Adipose tissue (tissue), 3 donors: ENCODE measurements around the gene SYS1. TPM values are rescaled to one million over a fixed set of nuclear protein-coding genes. Genes with fewer than 3 reads are reported as not detected.

Experiments
- H3K27ac ChIP-seq: one replicate; pipeline ENCODE4 v1.5.1; 2013; ENCODE audit warnings: low read depth, low read length
- WGBS, 3 donors: extraction: QIAGEN DNeasy Blood & Tissue Kit; methylation state at CpG; one replicate each; pipeline ENCODE4 v1.1.7; 2013; 5-methylcytosine and 5-hydroxymethylcytosine counted together
- polyA plus RNA-seq, 3 donors: library from polyadenylated mRNA; stranded (reverse); fragments of 200-250 nt; gene quantifications; one replicate each; pipeline ENCODE4 v1.2.3, GENCODE V29; 2013
- donor health status: healthy with polysubstance abuse.
- donor health status: Bipolar disorder and iron deficiency.
- donor health status: healthy.

The SYS1 gene
- polyA plus RNA-seq, 3 donors = 13.2 to 29.5 (median 21.6) TPM

DNA sequence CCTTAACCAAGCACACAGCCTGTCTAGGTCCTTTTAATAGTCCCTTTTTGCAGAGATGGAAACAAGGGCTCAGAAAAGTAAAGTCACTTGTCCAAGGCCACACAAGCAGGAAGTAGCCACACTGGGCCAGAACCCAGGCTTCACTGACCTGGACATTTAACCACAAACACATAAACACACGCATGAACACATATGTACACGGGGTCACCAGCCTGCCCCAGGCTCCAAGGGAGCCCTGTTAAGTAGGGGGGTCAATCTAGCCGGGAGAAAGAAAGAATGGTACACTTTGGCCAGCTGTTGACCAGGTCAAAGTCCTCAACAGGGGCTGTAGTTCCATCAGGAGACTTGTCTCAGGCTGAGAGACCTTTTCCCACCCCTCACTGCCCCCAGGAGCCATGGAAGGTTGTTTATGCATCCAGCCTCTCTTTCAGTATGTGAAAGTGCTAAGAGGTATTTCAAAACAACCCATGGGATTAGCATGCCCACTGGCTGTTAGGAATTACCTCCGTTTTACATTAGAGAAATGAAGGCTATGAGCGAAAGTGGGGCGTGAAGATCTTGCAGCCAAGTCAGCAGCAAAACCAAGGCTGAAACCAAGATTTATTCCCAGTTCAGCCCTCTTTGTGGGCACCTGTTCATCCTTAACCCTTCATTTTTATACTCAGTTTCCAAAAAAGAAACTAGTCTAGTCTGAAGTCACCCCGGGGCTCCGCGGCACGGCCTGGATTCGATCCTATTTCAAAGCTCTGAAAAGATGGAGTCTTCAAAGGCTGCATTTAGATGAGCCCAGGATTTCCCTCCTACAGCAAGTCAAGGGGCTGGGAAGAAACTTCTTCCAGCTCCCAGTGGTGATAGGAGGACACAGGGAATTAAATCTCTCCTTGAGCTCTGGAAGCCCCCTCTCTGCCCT lies 24.6 kb upstream of the SYS1 start:
- 73 to 88% (median 87%) methylated on average over 11 of the region's 11 CpGs for WGBS, 3 donors
- H3K27ac ChIP-seq = no peak overlapping the region

DNA sequence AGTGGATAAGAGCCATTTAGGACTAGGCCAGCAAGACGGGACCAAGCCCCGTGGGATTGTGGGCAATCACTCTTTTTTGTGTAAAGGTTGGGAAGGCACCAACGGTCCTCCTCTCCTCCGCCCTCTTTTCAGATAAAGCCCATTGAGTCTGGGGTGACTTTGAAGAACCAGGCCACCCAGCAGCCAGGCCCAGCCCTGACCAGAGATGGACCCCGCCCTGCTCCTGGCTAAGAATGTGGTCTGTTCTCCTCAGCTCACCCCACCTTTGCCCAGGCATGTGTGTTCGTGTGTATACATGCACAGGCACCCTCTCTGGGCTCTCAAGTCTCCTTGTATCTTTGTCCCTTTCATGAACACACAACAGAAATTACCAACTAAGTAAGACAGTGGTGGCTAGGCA lies 23.9 kb upstream of the SYS1 start:
- no peak overlapping the region for H3K27ac ChIP-seq
- 67 to 85% (median 78%) methylated on average over 6 of the region's 6 CpGs for WGBS, 3 donors

DNA sequence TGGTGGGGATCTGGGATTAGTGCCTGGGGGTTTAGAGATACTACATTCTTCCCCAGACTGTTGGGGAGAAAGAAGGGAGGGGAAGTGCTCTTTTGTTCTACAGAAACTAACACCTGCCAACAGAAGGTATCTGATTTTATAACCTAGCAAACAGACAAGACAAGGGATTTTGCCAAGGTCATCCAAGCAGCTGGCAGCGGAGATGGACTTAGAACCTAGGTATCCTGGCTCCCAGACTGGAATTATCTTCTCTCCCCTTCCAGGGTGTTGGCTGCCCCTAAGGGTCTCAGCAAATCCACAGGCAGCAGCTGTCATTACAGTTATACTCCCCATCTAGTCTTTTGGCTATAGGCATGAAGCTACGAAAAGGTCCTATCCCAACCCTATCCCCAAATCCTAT lies 23.2 kb upstream of the SYS1 start:
- WGBS, 3 donors = 58 to 97% (median 95%) methylated on average over 2 of the region's 2 CpGs
- no peak overlapping the region for H3K27ac ChIP-seq

DNA sequence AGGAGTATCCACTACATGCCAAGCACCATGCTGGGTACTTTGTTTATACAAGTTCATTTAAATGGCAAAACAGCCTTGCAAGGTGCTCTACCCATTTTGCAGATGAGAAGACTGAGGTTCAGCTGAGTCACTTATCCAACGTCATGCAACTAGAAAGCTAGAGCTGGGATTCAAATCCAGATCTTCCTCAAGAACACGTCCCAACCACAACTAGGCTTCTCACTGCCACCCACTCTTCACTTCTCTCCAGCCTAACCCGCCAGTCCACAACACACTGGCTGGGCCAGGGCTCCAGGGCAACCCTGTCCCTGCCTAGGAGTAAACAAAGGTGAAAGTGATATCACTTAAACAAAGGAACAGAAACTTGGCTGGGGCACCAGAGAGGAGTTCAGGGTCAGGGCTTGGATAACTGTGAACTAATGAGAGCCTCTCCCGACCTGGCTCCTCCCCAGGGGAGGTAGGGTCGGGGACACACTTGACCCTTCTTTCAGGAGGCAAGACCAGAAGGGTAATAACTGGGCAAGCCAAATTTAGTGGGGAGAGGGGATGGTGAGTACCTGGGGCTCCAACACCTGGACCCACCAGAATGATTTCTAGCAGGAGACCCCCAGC lies 22.6 kb upstream of the SYS1 start:
- no peak overlapping the region for H3K27ac ChIP-seq
- WGBS, 3 donors = 38 to 80% (median 73%) methylated on average over 5 of the region's 5 CpGs

DNA sequence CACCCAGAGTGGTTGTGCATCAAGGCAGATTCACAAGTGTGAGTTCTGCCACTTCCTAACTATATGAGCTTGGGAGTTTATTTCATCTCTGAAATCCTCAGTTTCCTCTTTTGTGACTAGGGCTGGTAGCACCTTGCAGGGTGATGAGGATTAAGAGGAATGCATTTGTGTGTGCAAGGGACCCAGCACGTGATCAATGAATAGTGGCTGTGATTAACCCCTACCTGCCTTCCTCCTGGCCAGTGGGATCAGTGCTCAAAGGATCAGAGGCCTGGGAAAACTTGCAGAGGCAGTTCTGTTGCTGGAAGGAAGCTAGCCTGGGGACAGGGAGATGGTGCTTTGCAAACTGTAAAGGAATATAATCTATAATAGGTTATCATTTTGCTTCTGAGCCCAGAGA lies 22.0 kb upstream of the SYS1 start:
- H3K27ac ChIP-seq = no peak overlapping the region
- WGBS, 3 donors = 21 to 79% (median 67%) methylated on average over 1 of the region's 1 CpG

DNA sequence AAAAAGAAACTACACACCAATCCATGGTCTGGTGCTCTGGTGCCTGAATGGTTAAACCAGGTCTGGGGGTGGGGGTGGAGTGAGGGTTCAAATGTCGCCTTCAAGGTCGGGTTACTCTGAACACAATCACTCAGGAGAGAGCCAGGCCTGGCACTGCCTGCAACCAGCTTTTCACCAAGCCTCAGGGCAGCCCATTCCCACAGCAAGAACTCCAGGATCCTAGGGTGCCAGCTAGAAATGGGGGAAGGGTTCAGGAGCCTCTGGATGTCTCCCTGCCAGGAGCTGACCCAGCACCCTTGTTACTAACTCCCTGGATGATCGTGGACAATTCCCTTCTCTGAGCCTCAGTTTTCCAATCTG lies 21.4 kb upstream of the SYS1 start:
- H3K27ac ChIP-seq = no peak overlapping the region
- WGBS, 3 donors = 22 to 63% (median 59%) methylated on average over 3 of the region's 3 CpGs

DNA sequence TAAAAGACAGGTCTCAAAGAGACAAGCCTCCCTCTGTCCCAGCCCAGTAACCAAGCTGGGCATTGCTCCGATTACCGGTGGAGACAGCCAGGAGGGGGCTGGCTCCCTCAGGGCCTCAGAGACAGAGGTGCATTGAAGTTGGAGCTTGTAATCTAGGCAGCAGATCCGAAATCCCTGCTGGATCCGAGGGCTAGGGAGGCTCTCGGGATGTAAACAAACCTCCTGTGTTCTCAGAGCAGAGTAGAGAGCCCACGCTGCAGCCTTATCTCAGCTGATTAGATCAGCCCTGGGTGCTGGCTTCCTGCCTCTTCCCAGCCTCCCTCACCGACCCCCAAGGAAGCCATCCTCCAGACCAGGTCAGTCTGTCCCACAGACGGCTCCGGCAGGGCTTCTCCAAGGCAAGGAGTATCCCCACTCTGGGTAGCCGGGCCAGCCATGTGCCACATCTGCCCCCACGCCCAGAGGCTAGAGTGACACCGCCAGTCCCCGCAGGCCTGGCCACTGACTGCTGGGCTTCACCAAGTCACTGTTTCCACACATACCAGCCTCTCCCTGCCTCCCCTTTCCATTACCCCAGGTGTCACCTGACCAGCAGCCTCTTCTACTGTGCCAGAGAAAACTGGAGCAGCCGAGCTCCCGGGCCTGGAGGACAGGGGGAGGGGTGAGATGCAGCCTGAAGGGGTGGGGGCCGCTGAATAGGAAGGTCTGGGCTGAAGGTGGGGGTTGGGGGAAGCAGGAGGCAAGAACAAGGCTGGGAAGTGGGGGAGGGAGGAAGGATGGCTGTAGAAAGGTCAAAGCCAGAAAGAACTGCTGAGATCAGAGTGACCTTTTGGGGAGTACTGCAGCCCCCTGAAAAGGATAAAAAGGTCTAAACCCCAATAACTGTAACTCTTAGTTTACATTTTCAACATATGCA lies 20.8 kb upstream of the SYS1 start:
- WGBS, 3 donors = 12 to 53% (median 45%) methylated on average over 15 to 16 of the region's 16 CpGs
- no peak overlapping the region for H3K27ac ChIP-seq

DNA sequence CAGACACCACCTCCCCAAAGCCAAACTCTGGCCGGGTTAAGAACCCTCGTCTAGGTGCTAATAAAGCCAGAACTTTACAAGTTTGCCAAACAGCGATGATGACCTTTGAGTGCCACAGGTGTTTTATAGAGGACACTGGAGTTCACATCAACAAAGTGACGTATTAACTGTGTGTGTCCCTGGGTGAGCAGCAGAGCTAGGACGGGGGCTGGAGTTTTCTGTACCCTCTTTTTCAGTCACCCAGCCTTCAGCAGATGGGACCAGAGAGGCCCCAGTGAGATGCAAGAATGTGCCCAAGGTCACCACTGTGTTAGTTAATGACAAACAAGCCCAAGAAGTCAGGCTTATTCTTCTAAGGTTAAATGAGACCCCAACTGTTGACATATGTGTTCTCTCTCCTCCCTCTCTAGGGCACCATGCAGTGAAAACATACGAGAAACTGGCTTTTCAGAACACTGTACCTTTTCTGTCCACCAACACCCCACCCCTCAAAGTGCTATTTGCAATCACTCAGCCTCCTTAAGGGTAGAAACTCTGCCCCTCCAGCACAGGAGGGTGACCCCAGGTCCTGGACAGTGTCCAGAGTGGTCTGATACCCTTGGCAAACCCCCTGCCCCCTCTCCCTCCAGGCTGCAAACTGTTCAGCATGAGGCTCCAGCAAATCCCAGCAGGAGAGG lies 20.0 kb upstream of the SYS1 start:
- H3K27ac ChIP-seq = no peak overlapping the region
- WGBS, 3 donors = 26 to 73% (median 72%) methylated on average over 6 of the region's 6 CpGs

DNA sequence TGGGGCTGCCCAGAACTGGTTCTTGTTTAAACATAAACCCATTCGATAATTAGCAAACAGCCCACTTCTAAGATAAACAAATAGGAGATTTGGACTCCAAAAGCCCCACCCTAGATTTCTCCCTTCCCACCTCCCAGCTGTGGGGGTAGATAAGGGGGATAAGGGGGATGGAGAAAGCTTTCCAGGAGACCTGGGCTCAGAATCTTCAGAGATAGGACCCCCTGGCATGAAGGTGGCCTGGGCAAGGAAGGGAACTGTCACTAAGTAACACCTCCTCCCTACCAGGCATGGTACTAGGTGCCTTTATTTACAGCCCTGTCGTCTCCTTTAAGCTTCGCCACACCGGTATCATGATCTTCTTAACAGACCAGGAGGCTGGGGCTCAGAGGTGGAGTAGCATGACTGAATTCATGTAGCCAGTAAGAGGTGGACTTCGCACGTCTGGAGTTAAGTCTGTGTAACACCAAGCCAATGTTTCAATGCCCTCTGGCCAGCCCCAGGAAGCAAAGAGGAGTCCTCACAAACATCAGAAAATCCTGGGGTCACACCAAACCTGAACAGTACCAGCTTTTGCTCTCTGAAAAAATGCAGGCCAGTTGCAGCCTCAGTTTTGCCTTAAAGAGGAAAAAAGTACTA lies 19.3 kb upstream of the SYS1 start:
- WGBS, 3 donors = 23 to 69% (median 66%) methylated on average over 6 of the region's 6 CpGs
- H3K27ac ChIP-seq = no peak overlapping the region

DNA sequence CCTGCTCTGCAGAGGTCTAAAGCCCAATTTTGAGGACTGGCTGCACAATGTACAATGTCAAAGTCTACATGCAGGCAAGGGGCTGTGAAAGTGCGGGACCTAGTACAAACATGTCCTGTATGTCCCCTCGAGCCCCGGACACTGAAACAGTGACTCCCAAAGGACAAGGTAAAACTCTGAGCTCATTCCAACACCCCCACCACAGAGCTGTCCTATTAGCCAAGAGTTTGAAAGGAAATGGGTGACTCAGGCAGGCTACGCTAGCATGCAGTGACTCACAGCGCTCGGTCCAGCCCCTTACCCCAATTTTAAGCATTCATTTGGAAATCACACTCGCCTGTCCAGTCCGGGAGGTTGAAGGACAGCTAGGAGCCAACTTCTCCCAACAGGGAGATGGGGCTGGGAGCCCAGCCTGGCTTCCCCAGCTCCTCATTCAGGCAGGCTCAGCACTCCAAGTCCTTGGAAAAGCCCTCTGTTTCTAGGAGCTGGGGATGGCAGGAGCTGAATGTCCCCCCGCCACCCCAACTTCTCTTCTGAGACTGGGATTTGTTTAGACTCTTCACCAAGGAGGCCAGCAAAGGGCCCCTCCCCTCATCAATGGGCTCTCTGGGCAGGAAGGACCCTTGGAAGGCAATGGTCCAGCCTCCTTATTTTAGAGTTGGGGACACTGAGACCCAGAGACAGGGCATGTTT lies 18.6 kb upstream of the SYS1 start:
- no peak overlapping the region for H3K27ac ChIP-seq
- 19 to 42% (median 27%) methylated on average over 9 of the region's 9 CpGs for WGBS, 3 donors

DNA sequence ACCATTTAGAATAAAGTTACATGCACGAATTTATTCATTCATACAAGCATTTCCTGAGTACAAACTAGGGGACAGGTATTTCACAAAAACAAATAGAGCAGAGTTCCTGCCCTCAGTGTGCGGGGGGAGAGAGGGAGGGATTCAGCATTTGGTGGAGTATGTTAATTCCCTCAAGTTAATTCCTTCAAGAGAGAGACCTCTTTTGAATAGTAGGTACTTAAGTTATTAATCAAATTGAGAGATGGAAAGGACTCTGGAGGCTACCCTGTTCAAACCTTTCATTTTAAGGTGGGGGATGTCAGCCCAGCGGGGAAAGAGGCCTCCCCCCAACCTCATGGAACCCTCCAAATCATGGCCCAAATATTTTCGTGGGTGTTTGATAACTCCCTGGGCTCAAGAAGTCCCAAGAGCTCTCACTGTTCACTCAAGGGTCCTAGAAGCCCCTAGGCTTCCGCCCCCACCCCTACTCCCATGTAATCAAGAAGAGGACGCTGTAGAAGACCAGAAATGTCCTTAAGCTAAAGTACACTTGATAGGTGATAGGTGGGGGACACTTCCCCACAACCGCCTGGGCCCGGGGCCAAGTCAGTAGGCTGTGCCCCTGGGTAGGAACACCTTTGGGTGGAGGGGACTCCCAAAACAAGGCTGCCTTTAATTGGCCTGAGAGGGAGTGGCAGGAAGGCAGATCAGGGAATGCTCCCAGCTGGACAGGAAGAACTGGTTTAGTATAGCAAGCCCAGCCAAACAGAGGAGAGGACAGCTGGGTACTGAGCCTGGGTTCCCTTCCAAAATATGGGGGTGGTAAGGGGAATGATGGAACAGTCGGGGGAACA lies 17.6 kb upstream of the SYS1 start:
- H3K27ac ChIP-seq = no peak overlapping the region
- 28 to 73% (median 63%) methylated on average over 9 of the region's 9 CpGs for WGBS, 3 donors

DNA sequence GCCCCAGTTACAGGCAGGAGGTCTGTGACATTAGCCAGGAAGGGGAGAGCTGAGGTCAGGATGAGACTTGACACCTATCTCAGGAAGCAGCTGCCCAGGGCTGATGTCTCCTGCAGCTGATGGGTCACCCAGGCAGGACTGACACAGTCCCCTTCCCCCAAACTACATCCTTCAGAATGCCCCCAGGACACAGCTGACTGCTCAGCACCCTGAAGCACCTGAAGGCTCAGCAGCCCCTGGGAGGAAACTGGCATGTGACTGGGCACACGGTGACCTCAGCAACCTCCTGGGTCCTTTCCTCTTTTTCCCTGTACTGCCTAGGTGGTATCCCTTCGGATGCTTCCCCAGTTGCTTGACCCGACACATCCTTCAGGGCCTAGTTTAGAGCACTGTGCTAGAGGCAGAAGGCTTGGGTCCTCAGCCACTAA lies 16.7 kb upstream of the SYS1 start:
- H3K27ac ChIP-seq = no peak overlapping the region

DNA sequence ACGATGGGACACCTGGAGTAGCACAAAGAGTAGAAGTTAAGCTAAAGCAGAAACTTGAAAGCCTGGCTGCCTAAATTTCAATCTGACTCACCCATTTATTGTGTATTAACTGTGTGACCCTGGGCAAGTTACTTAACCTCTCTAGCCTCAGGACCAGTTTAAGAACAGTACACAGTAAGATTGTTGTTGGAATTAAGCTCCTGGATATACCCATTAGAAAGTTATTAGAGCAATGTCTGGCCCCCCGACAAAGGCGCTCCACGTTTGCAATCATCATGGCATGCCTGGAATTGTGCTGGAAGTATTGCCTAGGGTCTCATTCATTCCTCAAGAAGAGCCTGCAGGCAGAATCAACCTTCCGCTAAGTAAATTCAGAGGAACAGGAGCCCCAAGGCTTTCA lies 16.1 kb upstream of the SYS1 start:
- 31 to 78% (median 74%) methylated on average over 5 of the region's 5 CpGs for WGBS, 3 donors
- H3K27ac ChIP-seq = no peak overlapping the region

More for the DNA sequence above, 16.7 kb upstream of the SYS1 start:
- 20 to 68% (median 67%) methylated on average over 3 of the region's 3 CpGs for WGBS, 3 donors

DNA sequence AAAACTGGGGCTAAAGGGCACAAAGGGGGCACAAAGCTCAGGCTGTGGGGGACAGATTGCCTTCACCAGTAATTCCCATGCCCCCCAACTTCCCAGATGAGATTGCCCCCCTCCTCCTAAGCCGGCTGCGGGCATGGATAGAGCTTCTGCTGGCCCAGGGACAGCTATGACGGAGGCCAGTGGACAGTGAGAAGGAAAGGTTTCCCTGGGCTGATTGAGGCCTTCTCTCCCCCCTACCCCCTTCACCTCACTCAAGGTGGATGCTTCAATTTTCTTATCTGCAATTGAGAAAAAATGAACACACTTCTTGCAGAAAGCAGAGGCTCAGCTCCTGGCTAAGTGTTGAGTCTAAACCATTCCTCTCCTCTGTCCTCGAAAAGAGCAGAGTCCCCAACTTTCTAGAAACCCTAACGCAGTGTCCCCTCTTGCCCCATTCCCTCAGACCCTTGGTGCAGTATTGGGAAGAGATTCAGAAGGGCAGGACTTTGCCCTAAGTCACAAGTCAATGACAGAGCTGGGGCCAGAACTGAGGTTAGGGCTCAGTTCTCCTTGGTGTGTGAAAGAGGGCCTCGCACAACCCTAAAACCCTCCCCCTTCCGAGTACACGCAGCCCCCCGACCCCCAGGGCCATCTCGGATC lies 15.5 kb upstream of the SYS1 start:
- H3K27ac ChIP-seq = no peak overlapping the region
- WGBS, 3 donors = 15 to 33% (median 26%) methylated on average over 10 of the region's 10 CpGs

DNA sequence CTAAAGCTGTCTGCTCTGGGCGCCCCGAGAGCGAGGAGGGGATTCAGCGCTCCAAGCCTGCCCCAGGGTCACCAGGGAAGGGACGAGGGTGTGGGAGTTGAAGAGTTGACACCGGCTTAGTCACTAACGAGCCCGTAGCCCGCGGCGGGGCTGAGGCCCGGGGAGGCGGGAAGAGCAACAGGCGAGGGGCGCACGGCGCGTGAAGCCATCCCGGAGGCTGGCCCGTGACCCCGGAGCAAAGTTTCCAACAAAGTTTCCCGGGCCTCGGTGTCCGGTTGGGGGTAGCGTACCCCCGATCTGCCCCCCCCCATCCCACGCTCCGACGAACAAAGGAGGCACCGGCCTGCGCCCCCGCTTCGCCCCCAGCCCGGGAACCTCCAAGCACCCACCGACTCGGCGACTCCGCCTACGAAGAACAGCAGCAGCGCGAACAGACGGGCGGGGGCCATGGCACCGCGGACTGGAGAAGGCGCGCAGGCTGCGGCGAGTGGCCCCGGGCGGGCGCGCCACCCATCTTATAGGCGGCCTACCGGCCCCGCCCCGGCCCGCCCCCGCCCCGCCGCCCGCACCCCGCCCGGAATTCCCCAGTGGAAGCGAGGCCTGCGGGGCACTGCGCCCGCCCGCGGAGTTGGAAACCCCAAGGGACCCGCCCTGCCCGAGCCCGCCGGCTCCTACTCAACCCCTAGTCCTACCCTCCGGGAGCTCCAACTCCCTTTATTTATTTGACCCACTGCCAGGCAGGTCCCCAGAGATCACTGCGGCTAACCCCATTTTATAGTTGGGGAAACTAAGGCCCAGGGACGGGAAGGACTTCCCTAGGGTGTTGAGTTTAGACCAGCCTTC lies 14.8 kb upstream of the SYS1 start, which contains the start of gene SDC4:
Gene SDC4, minus strand, starts transcription at position 489 of the 843 bp plus-strand sequence. Its CDS starts 40 bp downstream, at position 449.
- H3K27ac ChIP-seq = no peak within 1 kb of the TSS
- WGBS, 3 donors = 2% methylated on average over 53 to 77 of the region's 77 CpGs
